IgD-negative memory B cell (primary cell): ENCODE results near the gene TMEM81. TPM values are rescaled to one million over a fixed set of nuclear protein-coding genes. Genes with fewer than 3 reads are reported as not detected.

Source experiments
- H3K27ac Mint-ChIP-seq, 3 donors: one replicate each; pipeline ENCODE4 v1.8.0; 2020 to 2022; ENCODE audit warnings: mild to moderate bottlenecking in 3 of 3, mixed read lengths in 3 of 3, moderate library complexity in 1 of 3
- H3K27me3 Mint-ChIP-seq: one replicate; pipeline ENCODE4 v1.8.0; 2021; ENCODE audit warnings: mixed read lengths
- H3K36me3 Mint-ChIP-seq: one replicate; pipeline ENCODE4 v1.8.0; 2020; ENCODE audit warnings: mild to moderate bottlenecking, mixed read lengths
- H3K4me1 Mint-ChIP-seq, 3 donors: one replicate each; pipeline ENCODE4 v1.8.0; 2020 to 2022; ENCODE audit warnings: mixed read lengths in 3 of 3, mild to moderate bottlenecking in 1 of 3
- H3K4me3 Mint-ChIP-seq, 4 donors: one replicate each; pipeline ENCODE4 v1.8.0; 2020 to 2022; ENCODE audit warnings: mild to moderate bottlenecking in 4 of 4, mixed read lengths in 4 of 4, moderate library complexity in 3 of 4
- H3K9me3 Mint-ChIP-seq, 3 donors: one replicate each; pipeline ENCODE4 v1.8.0; 2020 to 2021; ENCODE audit warnings: mixed read lengths in 3 of 3, mild to moderate bottlenecking in 1 of 3
- polyA plus RNA-seq: library from polyadenylated mRNA; unstranded; fragments of 300-500 nt; fragmentation: Illumina TruSeq; gene quantifications from one replicate; pipeline ENCODE4 v1.2.3, GENCODE V29; 2021

TMEM81 gene
- polyA plus RNA-seq, 1 donor from 2014 or later = 0.83 TPM

DNA sequence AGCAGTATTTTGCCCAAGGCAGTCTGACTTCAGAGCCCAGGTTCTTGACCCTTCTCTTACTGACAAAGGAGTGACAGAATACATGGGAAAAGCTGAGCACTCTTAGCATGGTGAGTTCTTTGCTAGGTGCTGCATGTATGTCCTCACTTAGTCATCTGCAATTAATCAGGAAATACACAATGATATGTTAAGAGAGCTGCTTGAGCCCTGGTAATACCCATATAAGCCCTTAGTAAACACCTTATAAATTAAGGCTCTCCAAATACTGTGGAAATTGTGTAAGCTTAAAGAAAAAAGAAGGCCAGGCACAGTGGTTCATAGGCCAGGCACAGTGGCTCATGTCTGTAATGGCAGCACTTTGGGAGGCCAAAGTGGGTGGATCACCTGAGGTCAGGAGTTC is 14.0 kb upstream of the TMEM81 start:
- no peaks in the 10 kb centered on the region for H3K9me3 Mint-ChIP-seq
- no peaks in the 10 kb centered on the region for H3K27me3 Mint-ChIP-seq
- H3K27ac Mint-ChIP-seq = peak overlapping the region in 1 of 3 donors; percentile 10
- H3K4me1 Mint-ChIP-seq = no peaks in the 10 kb centered on the region
- peak overlapping the region in 1 of 4 donors; percentile 28 for H3K4me3 Mint-ChIP-seq
- peaks cover 10% of the 10 kb centered on the region for H3K36me3 Mint-ChIP-seq

DNA sequence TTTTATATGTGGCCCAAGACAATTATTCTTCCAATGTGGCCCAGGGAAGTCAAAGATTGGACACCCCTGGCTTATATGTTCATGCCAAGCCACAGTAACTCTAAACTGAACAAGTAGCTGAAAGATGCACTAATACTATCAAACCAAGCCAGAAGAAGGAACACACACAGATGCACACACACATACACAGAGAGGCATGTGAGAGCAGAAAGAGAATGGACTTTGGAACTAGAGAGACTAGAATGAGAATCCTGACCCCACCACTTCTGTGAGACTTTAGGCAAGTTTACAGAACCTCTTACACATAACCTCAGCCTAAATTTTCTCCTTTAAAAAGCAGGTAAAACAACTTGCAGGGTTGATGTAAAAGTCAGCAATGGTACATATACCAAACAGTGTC is 11.2 kb upstream of the TMEM81 start:
- H3K4me1 Mint-ChIP-seq = no peaks in the 10 kb centered on the region
- no peak overlapping the region for H3K27ac Mint-ChIP-seq
- H3K4me3 Mint-ChIP-seq = no peak overlapping the region
- peaks cover 5% of the 10 kb centered on the region for H3K36me3 Mint-ChIP-seq
- H3K9me3 Mint-ChIP-seq = no peaks in the 10 kb centered on the region
- no peaks in the 10 kb centered on the region for H3K27me3 Mint-ChIP-seq

DNA sequence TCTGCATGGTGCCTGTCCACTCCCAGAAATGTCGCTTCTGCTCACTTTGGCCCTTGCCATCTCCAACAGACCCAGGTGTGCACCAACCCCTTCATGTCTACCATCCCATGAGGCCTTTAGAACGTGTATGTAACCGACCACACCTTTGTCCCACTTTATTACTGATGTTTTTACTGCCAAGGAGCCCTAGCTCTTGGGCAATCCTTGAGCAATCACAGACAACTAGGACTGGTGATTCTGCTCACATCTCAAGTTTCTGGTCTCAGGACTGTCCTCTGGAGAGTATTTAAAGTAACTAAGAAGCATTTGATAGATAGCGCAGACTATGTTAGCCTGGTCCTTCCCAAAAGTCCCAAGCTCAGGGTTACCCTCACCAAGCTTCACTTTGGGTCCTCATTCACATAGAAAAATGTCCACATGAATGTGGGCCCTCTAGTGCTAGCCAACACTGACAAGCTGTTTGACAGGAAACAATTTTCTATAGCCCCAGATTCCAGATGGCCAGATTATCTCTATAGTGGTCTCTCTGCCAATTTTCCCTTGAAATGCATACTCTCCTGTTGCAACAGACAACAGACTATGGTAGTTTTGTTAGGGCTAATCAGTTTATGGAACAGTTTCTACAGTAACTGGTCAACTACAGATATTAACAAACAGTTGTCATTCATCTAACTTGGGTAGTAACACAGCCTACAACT is 6.9 kb upstream of the TMEM81 start:
- H3K36me3 Mint-ChIP-seq = peaks cover 5% of the 10 kb centered on the region
- no peak overlapping the region for H3K4me3 Mint-ChIP-seq
- no peaks in the 10 kb centered on the region for H3K9me3 Mint-ChIP-seq
- no peaks in the 10 kb centered on the region for H3K4me1 Mint-ChIP-seq
- H3K27me3 Mint-ChIP-seq = no peaks in the 10 kb centered on the region
- H3K27ac Mint-ChIP-seq = no peak overlapping the region

DNA sequence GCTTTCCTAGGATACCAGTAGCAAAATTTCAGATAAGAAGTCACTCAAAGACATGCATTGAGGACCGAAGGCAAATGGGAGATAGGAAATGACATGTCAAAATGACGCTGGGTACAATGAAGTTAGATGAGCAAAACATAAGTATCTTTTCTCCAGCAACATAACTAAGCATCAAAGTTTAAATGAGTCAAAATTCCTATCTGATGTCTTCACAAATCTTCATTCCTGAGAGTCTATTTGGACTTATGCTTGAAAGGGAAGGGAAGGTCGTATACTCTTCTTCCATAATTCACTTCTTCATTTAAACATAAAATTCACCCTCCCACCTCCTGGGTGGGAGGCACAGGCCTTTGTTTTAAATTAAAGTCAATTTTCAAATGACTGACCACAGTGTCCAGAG is 4.1 kb upstream of the TMEM81 start:
- H3K9me3 Mint-ChIP-seq = no peaks in the 10 kb centered on the region
- peaks cover 1% of the 10 kb centered on the region for H3K36me3 Mint-ChIP-seq
- no peak overlapping the region for H3K4me3 Mint-ChIP-seq
- H3K27me3 Mint-ChIP-seq = no peaks in the 10 kb centered on the region
- no peaks in the 10 kb centered on the region for H3K4me1 Mint-ChIP-seq
- H3K27ac Mint-ChIP-seq = no peak overlapping the region

DNA sequence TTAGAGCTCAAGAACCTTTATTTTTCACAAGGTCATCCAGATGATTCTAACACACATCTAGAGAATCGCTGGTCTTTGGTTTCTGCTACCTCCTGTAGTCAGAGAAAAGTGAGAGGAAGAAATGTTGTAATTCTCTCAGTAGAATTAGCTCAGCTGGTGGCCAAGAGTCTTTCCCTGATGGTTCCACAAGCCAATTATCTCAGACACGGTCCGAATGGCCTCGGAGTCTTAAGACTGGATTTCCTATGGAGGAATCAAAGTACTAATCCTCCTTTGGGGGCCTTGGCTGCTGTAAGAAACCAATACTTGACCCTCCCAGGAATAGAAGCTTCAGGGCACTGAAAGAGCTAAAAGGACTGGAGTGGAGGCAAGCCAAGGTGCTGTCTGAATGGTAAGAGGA is 1.8 kb downstream of the TMEM81 start:
- no peaks in the 10 kb centered on the region for H3K4me1 Mint-ChIP-seq
- no peaks in the 10 kb centered on the region for H3K9me3 Mint-ChIP-seq
- no peak overlapping the region for H3K27ac Mint-ChIP-seq
- H3K36me3 Mint-ChIP-seq = no peaks in the 10 kb centered on the region
- no peak overlapping the region for H3K4me3 Mint-ChIP-seq
- H3K27me3 Mint-ChIP-seq = no peaks in the 10 kb centered on the region

DNA sequence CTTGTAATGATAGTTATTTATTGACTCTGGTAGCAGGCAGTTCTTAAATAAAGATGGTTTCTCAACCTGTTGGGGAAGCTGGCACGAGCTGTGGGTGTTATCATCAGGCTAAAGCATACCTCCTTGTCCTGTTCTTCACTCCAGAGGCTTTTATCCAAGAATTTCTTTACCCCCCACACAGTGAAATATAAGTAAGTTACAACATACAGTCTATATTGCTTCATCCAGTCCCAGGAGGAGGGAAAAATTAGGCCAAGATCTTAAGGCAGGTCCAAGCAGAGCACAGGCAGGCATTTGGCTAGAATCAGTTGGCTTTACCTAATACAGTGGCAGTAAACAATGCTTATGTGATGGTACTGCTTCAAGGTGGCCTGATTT is 6.3 kb downstream of the TMEM81 start:
- Mint-ChIP-seq H3K36me3 (no peaks in the 10 kb centered on the region), H3K4me1 (no peaks in the 10 kb centered on the region), H3K27ac (no peak overlapping the region), H3K4me3 (no peak overlapping the region), H3K27me3 (no peaks in the 10 kb centered on the region), H3K9me3 (no peaks in the 10 kb centered on the region)

DNA sequence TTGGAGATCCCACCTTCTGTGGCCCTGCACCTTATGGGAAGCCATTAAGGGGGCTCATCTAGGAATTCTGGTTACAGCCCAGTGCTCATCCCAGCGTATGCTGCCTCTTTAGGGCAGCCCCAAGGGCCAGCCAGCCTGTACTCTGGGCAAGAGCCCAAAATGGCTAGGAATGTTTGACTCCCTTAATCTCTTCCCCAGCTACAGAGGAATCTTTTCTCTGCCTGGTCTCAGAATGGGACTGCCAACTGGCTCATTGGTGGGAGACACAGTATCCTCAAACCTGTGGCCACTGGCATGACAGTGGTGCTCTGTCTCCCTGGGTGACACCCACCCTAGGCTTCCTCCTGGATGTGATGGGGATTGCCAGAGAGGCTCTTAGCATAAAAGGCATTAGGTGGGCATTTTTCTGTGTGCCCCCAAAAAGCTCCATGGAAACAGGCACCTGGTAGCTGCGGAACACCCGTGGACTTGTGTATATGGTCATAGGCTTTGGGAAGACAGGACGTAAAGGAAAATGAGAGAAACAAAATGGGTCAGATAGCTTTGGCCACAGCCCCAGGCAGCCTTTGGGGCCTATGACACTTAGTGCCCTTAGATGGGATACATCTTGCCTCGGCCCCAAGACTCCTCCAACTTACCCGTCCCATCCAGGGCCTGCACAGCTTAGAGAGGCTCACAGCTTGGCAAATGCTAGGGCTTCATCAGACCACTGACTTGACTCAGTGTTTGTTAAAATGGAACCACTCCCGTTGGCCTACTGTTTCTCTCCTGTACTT is 6.9 kb downstream of the TMEM81 start:
- Mint-ChIP-seq H3K27ac (no peak overlapping the region), H3K36me3 (no peaks in the 10 kb centered on the region), H3K9me3 (no peaks in the 10 kb centered on the region), H3K4me3 (no peak overlapping the region), H3K27me3 (no peaks in the 10 kb centered on the region), H3K4me1 (no peaks in the 10 kb centered on the region)

DNA sequence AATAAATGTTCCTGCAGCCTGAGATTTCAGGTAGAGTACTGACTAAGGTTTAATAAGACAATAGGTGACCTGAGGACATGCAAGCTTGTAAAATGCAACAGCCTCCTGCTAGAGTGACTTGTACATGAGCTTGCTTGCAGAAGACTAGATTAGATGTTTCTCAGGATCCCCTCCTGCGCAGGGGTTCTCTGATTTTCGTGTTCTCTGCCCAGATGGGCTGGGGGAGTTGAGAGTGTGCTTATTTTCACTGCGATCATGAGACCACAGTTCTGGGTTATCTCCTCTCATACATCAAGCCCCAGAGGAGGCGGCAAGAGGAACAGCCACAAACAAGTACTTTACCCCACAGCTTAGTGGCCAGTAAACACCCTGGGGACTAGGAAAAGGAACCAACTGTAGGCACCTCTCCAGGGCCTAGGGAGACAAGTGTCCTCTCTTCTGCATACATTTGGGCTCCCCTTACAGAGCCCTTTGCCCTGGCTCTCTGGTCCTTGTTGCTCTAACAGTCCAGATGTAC is 8.0 kb downstream of the TMEM81 start:
- Mint-ChIP-seq H3K4me3 (no peak overlapping the region), H3K36me3 (no peaks in the 10 kb centered on the region), H3K4me1 (no peaks in the 10 kb centered on the region), H3K27me3 (no peaks in the 10 kb centered on the region), H3K27ac (no peak overlapping the region), H3K9me3 (no peaks in the 10 kb centered on the region)

DNA sequence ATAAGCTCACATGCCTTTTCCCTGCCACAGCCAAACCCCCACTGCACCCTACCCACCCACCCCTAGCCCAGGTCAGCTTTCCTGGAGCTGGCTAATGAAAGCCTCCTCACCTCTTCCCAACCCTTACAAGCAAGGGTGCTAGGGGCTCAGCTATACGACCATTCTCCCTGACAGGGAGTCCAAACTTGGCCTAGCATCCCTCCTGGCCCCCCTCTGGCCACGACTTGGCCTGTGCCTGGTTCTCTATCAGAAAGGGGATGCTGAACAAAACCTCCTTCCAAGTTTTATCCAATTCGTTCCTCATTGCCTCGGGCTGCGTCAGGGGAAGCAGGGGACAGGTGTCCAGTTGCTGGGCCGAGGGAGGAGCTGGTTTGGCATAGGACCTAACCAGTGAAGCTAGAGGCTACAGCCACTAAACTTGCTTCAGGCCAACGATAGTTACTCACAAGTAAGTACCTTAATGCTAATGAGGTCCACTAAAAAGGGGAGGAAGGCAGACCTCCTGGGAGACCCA is 8.6 kb downstream of the TMEM81 start:
- Mint-ChIP-seq H3K9me3 (no peaks in the 10 kb centered on the region), H3K27me3 (no peaks in the 10 kb centered on the region), H3K27ac (no peak overlapping the region), H3K4me1 (no peaks in the 10 kb centered on the region), H3K4me3 (no peak overlapping the region), H3K36me3 (peaks cover 2% of the 10 kb centered on the region)

DNA sequence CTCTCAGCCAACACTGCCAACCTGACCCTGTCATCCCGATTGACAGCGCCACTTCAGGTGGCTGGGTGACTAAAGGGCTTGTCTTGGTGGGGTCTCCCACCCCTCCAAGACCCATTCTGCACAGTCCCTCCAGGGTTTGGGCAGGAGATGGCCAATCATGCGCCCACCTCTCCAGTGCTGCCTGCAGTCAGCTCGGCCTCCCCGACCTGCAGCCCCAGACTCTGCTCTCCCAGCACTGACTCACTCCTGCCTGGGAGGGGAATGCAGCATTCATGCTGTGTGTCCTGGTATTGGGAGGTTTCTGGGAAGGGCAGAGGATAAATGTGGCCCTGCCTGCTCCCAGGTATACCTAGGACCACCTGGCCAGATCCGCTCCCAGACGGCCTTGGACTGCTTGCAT is 9.7 kb downstream of the TMEM81 start:
- Mint-ChIP-seq H3K4me3 (no peak overlapping the region), H3K36me3 (peaks cover 2% of the 10 kb centered on the region), H3K9me3 (no peaks in the 10 kb centered on the region), H3K4me1 (no peaks in the 10 kb centered on the region), H3K27ac (no peak overlapping the region), H3K27me3 (no peaks in the 10 kb centered on the region)

DNA sequence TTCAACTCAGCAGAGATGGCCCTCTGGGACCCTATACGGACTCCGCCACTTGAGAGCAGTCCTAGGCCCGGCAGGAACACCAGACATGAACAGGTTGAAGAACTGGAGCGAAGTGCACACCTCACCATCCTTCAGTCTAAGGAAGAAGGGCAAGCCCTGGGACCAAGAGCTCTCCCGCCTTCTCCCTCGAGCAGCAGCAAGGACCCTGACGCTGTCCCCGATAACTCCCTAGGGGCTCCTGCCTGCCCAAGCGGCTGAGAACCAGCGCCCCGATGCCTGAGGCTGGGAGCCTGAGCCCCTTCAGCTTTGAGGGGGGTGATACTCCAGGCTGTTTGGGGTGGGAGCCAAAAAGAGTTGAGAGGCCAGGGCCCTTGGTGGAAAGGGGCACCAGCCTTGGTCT is 10.2 kb downstream of the TMEM81 start:
- Mint-ChIP-seq H3K27ac (no peak overlapping the region), H3K36me3 (peaks cover 2% of the 10 kb centered on the region), H3K4me3 (no peak overlapping the region), H3K27me3 (no peaks in the 10 kb centered on the region), H3K4me1 (no peaks in the 10 kb centered on the region), H3K9me3 (no peaks in the 10 kb centered on the region)

DNA sequence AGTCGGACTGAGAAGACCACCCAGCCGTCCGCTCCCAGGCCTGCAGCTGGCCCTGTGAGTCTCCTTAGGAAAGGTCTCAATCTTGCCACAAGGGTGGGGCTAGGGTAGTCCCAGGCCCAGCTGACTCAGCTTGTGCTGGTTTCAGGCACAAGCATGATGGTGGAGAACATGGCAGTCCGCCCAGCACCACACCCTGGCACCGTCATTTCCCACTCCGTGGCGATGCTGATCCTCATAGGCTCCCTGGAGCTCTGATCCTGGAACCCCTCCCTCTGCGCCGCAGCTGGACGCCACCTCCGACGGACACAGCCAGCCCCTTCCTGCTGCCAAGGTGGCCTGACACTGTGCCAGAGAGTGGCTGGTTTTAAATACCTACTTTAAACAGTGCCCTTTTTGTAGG is 10.7 kb downstream of the TMEM81 start:
- no peaks in the 10 kb centered on the region for H3K27me3 Mint-ChIP-seq
- peaks cover 2% of the 10 kb centered on the region for H3K36me3 Mint-ChIP-seq
- H3K4me3 Mint-ChIP-seq = no peak overlapping the region
- no peaks in the 10 kb centered on the region for H3K4me1 Mint-ChIP-seq
- no peak overlapping the region for H3K27ac Mint-ChIP-seq
- H3K9me3 Mint-ChIP-seq = no peaks in the 10 kb centered on the region

DNA sequence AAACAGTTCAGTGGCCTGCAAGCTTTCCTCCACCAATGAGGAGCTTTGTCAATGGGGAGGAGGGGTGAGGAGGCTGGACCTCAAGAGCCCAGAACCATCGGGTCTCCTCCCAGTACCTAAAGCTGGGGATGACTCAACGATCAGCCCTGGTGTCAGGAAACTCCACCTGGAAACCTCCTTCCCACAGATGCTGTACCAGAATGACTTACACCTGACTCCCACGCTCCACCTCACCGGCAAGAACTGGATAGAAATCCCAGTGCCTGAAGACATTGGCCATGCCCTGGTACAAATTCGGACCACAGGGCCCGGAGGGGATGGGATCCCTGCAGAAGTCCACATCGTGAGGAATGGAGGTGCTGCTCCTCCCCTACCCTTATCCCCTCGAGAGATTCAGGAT is 11.4 kb downstream of the TMEM81 start:
- Mint-ChIP-seq H3K27ac (no peak overlapping the region), H3K4me1 (no peaks in the 10 kb centered on the region), H3K36me3 (peaks cover 2% of the 10 kb centered on the region), H3K4me3 (no peak overlapping the region), H3K27me3 (no peaks in the 10 kb centered on the region), H3K9me3 (no peaks in the 10 kb centered on the region)

DNA sequence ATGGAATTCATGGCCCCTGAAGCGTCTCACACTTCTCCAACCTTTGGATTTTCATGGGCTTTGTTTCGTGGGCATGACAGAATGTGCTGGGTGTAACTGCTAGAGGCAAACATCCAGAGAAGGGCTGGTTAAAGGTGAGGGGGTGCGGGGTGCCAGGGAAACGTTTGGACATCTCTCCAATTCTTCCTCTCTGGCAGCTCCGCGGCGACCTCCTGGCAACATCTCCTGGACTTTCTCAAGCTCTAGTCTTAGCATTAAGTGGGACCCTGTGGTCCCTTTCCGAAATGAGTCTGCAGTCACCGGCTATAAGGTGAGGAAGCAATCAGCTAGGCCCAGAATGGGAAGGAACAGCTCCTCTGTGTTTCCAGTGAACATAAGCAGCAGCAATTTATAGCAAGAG is 12.0 kb downstream of the TMEM81 start:
- no peak overlapping the region for H3K4me3 Mint-ChIP-seq
- no peaks in the 10 kb centered on the region for H3K27me3 Mint-ChIP-seq
- no peak overlapping the region for H3K27ac Mint-ChIP-seq
- no peaks in the 10 kb centered on the region for H3K4me1 Mint-ChIP-seq
- peaks cover 2% of the 10 kb centered on the region for H3K36me3 Mint-ChIP-seq
- no peaks in the 10 kb centered on the region for H3K9me3 Mint-ChIP-seq

DNA sequence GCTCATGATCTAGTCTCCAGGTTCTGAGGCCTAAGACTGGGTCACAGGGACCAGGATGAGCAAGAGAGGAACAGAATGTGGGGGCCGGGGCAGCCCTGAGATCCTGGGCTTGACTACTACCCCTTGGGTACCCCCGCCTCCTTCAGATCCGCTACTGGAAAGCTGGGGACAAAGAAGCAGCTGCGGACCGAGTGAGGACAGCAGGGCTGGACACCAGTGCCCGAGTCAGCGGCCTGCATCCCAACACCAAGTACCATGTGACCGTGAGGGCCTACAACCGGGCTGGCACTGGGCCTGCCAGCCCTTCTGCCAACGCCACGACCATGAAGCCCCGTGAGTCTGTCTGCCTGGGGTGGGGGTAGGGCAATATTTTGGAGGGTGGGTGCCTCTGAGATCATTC is 12.5 kb downstream of the TMEM81 start:
- Mint-ChIP-seq H3K4me3 (no peak overlapping the region), H3K4me1 (no peaks in the 10 kb centered on the region), H3K9me3 (no peaks in the 10 kb centered on the region), H3K27me3 (no peaks in the 10 kb centered on the region), H3K27ac (no peak overlapping the region), H3K36me3 (peaks cover 2% of the 10 kb centered on the region)

DNA sequence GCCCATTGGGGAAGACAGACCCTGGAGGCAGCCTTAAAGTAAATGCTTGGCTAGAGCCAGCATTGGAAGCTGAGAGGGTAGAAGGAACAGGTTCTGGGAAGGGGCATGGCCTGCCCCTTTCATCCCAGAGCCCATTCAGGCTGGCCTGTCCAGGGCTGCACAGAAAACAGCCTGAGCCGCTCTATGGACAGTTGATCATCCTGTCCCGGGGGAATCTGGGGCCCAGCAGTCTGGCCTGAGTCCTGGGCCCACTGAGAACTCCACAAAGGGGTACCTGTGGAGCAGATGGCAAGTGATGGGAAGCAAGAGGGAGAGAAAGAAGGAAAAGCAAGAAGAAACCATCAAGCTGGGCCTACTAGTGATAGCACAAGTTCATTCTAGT is 13.2 kb downstream of the TMEM81 start:
- Mint-ChIP-seq H3K9me3 (no peaks in the 10 kb centered on the region), H3K4me1 (no peaks in the 10 kb centered on the region), H3K27me3 (peaks cover 2% of the 10 kb centered on the region), H3K4me3 (no peak overlapping the region), H3K36me3 (peaks cover 3% of the 10 kb centered on the region), H3K27ac (no peak overlapping the region)
